Mucosa of descending colon (tissue), 3 donors: Measurements from ENCODE around the gene C1orf74. TPM values are rescaled to one million over a fixed set of nuclear protein-coding genes. Genes with fewer than 3 reads are reported as not detected.

Source experiments
- ATAC-seq: fragments of 200-7000 bp; cut with Tn5 transposase; one replicate; pipeline ENCODE4 v1.9.1; 2020; ENCODE audit warnings: mild to moderate bottlenecking, moderate library complexity
- DNase-seq, 3 donors: peaks; one replicate each; pipeline ENCODE4 v3.0.0-alpha.2; 2020
- H3K36me3 ChIP-seq: fragments of 200-600 bp; one replicate; pipeline ENCODE4 v1.8.0; 2021; ENCODE audit warnings: low read depth, mild to moderate bottlenecking
- H3K4me1 ChIP-seq: fragments of 200-600 bp; one replicate; pipeline ENCODE4 v1.8.0; 2021; ENCODE audit warnings: low read depth, mild to moderate bottlenecking
- H3K4me3 ChIP-seq: fragments of 200-600 bp; one replicate; pipeline ENCODE4 v1.8.0; 2021; ENCODE audit warnings: mild to moderate bottlenecking
- H3K9me3 ChIP-seq: fragments of 200-600 bp; one replicate; pipeline ENCODE4 v1.8.0; 2021; ENCODE audit warnings: mild to moderate bottlenecking
- intact Hi-C, 2 donors: fragments of 100-400 bp; cut with DNase I in 1 of 2; cut with micrococcal nuclease in 1 of 2; formaldehyde crosslinking; loops; one replicate each; pipeline versions ENCODE4 v1.11.0 to v1.11.1; 2022; cut with DNase I, micrococcal nuclease
- total RNA-seq, 3 donors: library from RNA; stranded (reverse); fragmentation: NEBNext Ultra II Directional in 2 of 3; extraction: Animal tissue kit (Norgen Biotek cat#: 25700) in 2 of 3; gene quantifications; one replicate each; pipeline versions ENCODE4 v1.2.1 to v1.2.4, GENCODE V29; 2021 to 2023
- TF ChIP-seq, protein P1 (sequence below): fragments of 200-600 bp; IDR thresholded peaks from one replicate; pipeline ENCODE4 v1.8.0; 2022; ENCODE audit warnings: antibody characterized with exemption, mild to moderate bottlenecking
- donor health status: DM: no; HTN: no; CAD: no; lungs with moderate emphysema.
- donor health status: DM: no; HTN: no; CAD: no.
- donor health status: DM: no; HTN: yes; CAD: no.

The C1orf74 gene
- total RNA-seq, 3 donors from 2014 or later = 1.9 to 3.4 (median 2.7) TPM

- peak; percentile 95 to 97 (median 96) for DNase-seq
- intact Hi-C loops = no loop called here
Observed at GRCh38 chr1:209747580-209748262, 36.6 kb downstream of the C1orf74 start.

GRCh38 chr1:209746451-209747165 lies 37.8 kb downstream of the C1orf74 start:
- intact Hi-C loops = no loop called here
- Histone ChIP-seq H3K4me3 (no peak overlapping the region), H3K36me3 (no peaks in the 10 kb centered on the region), H3K9me3 (no peaks in the 10 kb centered on the region), H3K4me1 (no peaks in the 10 kb centered on the region)
- DNase-seq (no peak), ATAC-seq (no peak)
- TF ChIP-seq, protein P1, sequence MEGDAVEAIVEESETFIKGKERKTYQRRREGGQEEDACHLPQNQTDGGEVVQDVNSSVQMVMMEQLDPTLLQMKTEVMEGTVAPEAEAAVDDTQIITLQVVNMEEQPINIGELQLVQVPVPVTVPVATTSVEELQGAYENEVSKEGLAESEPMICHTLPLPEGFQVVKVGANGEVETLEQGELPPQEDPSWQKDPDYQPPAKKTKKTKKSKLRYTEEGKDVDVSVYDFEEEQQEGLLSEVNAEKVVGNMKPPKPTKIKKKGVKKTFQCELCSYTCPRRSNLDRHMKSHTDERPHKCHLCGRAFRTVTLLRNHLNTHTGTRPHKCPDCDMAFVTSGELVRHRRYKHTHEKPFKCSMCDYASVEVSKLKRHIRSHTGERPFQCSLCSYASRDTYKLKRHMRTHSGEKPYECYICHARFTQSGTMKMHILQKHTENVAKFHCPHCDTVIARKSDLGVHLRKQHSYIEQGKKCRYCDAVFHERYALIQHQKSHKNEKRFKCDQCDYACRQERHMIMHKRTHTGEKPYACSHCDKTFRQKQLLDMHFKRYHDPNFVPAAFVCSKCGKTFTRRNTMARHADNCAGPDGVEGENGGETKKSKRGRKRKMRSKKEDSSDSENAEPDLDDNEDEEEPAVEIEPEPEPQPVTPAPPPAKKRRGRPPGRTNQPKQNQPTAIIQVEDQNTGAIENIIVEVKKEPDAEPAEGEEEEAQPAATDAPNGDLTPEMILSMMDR = no peak

More at GRCh38 chr1:209747580-209748262, 36.6 kb downstream of the C1orf74 start:
- H3K4me3 ChIP-seq = no peak overlapping the region
- H3K36me3 ChIP-seq = no peaks in the 10 kb centered on the region
- no peaks in the 10 kb centered on the region for H3K4me1 ChIP-seq
- peak; percentile 99 for ATAC-seq
- H3K9me3 ChIP-seq = no peaks in the 10 kb centered on the region
- TF ChIP-seq, protein P1 = peak; percentile 83

- DNase-seq (no peak), ATAC-seq (no peak)
- no peak overlapping the region for H3K4me3 ChIP-seq
- H3K4me1 ChIP-seq = no peaks in the 10 kb centered on the region
- H3K9me3 ChIP-seq = no peaks in the 10 kb centered on the region
- intact Hi-C loops = no loop called here
- TF ChIP-seq, protein P1 = no peak
- H3K36me3 ChIP-seq = no peaks in the 10 kb centered on the region
Observed at GRCh38 chr1:209743145-209743482, 41.2 kb downstream of the C1orf74 start.

DNA sequence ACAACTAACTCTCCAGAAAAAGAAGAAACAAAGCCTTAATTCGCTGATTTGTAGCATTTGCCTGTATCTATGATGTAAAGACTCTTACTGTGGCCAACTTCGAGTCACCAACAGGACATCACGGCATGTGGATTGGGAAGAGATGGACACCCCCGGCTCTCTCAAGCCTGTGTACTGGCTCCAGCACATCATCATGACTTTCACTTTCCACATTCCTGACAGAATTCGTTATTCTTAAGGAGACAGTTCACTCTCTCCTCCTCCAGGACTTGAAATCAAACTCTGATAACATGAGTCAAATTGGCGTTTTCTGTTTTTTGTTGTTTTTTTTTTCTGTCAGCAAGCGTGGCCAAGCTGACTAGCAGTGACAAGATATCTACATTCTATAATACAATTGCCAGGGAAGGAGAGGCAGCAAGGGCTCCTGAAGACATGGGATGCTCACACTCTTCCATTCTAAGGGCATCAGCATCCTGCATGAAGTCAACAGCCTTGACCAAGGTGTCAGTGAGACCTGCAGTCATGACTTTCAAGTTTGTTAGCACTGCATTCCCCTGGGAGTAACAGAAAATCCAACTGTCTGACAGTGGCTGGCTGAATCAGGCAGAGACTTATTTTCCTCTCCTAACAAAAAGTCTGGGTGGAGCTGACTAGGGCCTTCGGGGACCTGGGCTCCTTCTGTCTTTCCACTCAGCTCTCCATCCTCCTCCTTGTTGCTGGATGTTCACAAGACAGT lies 41.8 kb downstream of the C1orf74 start:
- no peaks in the 10 kb centered on the region for H3K9me3 ChIP-seq
- TF ChIP-seq, protein P1 = no peak
- ATAC-seq (peak; percentile 28), DNase-seq (no peak)
- H3K4me1 ChIP-seq = no peaks in the 10 kb centered on the region
- no peak overlapping the region for H3K4me3 ChIP-seq
- no peaks in the 10 kb centered on the region for H3K36me3 ChIP-seq
- intact Hi-C loops = no loop called here

- ATAC-seq (no peak), DNase-seq (no peak)
- no peak overlapping the region for H3K4me3 ChIP-seq
- intact Hi-C loops = no loop called here
- H3K36me3 ChIP-seq = no peaks in the 10 kb centered on the region
- TF ChIP-seq, protein P1 = no peak
- no peaks in the 10 kb centered on the region for H3K9me3 ChIP-seq
- H3K4me1 ChIP-seq = no peaks in the 10 kb centered on the region
Observed at GRCh38 chr1:209741889-209742288, 42.5 kb downstream of the C1orf74 start.
